HPDE6-E6E7 (cell line): ENCODE data around the gene AGXT2.
A peak's percentile ranks its signal among the peaks of the same experiment; 100 is the strongest.
"Not testable (repeated sequence)": the region's sequence is repeated elsewhere in the genome, so short reads cannot be mapped to it uniquely, and the experiment has no call there.

ENCODE experiments used
- DNase-seq: peaks from one replicate; pipeline ENCODE4 v3.0.0; 2011; ENCODE audit warnings: missing footprints; ENCODE audit errors: extremely low spot score

Gene AGXT2

DNA sequence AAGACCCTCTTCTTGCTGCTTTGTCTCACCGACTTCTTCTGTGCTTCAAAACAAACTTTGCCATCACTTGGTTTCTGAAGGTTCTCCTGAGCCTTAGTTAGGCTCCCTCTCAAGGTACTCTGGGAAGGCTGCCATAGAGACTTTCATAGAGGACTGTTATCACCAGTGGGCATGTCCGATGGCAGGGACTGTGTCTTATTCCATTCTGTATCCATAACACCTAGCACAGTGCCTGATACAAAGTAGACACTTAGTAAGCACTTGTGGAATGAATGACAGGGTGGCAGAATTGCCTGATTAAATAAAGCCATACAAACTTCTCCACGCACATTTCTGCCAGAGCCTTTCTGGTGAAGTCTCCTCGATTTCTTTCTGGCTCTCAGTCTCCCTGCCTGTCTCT lies 32.7 kb downstream of the AGXT2 start:
- DNase-seq, result no peak

DNA sequence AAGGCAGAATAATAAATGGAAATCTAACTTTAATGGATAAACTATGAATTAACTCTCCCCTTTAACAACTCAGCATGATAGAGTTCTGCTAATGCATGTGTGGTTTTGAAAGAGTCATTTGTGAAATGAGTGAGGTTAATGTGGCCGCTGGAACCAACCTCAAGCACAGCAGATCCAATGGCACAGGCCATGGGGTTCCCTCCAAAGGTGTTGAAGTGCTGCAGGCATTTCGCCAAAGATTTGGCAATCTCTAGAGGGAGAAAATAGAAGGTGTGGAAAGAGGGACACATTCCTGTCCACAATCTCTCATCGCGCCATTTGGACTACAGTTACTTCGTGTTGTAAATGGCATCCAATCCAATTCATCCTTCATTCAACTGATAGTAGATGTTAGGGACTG lies 35.0 kb downstream of the AGXT2 start:
- no peak for DNase-seq

DNA sequence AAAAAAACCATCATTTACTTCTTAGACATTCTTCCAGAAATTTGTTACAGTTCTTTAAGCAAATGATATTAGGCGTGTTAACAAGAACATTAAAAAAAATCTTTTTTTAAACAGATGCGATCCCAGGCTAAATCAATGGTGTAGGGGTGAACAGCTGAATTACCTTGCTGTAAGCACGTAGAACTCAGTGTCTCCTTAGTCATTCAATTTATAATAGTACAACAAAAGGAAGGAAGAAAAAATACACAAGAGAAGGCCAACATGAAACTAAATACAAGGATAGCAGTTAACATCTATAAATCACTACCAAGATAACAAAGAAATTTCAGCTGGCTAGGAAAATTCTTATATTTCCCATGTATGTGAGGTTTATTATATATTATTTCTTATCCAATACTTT lies 35.4 kb downstream of the AGXT2 start:
- no peak for DNase-seq

DNA sequence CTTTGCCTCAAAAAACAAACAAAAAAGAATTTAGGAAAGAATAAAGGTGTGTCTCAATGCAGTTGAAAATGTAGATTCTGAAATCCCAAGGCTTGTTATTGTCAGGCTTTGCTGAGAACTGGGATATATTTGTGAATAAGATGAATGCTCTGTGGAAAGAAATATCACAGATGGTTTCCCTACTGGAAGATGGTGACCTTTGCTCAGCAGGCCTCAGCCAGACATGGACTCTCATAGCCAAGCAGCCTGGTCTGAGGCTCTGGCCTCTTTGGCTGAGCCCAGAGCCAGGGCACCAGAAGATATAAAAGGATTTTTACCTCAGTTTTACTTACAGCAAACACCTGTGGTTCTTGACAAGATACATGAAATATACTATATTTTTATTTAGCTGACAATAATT lies 37.1 kb downstream of the AGXT2 start:
- DNase-seq, result no peak

DNA sequence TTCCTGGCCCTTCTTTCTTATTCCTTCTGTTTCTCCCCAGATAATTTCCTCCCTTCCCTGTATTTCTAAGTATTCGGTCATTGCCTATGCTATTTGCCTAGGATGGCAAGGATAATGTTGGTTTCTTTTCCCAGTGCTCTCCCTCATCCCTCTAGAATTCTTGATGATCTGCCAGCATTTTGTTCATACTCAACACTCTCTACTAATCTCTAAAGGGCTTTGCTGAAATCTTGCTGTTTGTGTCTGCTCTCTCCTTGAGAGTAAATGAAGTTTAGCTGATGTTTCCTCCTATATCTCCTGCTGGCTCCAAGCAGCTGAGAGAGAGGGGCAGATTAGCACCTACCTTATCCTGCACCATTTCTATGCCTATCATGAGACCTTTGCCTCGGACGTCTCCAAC lies 38.1 kb downstream of the AGXT2 start:
- DNase-seq, result no peak

DNA sequence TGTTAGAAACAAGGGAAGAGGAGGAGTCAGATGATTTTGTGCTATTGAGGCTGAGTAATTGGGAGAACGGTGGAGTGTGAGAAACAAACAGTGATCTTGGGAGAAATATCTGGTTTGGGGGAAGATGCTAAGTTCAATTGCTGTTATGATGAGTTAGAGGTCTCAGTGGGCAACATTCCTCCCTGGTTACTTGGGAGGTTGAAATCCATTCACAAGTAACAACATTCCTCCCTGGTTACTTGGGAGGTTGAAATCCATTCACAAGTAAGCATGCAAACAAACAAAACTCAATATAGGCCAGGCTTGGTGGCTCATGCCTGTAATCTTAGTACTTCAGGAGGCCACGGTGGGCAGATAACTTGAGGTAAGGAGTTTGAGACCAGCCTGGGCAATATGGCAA lies 38.7 kb downstream of the AGXT2 start:
- no peak for DNase-seq

DNA sequence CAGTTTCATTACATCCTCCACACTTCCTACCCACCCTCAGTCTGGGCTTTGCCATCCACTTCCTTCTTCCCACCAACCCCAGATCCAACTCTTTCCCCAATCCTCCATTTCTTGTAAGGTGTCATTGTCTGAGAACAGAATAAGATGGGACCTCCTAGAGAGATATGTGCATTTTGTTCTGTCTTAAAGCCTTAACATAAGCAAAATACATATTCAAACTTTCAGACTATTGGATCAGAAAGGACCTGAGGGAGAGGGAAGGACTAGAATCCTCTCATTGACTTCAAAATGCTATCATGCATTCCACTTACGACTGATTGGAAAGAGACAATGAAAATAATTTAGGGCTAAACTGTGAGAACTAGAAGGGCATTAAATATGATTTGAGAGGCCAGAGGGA lies 43.0 kb downstream of the AGXT2 start:
- no peak for DNase-seq

DNA sequence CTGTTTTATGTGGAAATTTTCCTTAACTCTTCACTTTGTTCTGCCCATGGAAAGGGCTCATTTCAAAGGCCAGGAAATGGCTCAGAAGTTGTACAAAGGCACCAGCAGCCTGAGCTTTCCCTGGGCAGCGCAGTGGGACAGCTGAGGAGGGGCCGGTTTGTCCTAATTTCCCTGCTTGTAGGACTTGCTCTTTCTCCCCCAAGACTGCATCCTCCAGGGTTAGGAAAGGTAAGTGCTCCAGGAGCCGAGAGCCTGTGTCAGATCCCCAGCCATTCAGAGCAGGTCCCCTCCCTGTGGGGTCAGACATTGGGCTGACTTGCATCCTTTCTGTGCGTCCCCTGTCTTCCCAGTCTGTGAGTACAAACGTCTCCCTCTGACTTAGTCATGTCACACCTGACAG lies 43.5 kb downstream of the AGXT2 start:
- no peak for DNase-seq

DNA sequence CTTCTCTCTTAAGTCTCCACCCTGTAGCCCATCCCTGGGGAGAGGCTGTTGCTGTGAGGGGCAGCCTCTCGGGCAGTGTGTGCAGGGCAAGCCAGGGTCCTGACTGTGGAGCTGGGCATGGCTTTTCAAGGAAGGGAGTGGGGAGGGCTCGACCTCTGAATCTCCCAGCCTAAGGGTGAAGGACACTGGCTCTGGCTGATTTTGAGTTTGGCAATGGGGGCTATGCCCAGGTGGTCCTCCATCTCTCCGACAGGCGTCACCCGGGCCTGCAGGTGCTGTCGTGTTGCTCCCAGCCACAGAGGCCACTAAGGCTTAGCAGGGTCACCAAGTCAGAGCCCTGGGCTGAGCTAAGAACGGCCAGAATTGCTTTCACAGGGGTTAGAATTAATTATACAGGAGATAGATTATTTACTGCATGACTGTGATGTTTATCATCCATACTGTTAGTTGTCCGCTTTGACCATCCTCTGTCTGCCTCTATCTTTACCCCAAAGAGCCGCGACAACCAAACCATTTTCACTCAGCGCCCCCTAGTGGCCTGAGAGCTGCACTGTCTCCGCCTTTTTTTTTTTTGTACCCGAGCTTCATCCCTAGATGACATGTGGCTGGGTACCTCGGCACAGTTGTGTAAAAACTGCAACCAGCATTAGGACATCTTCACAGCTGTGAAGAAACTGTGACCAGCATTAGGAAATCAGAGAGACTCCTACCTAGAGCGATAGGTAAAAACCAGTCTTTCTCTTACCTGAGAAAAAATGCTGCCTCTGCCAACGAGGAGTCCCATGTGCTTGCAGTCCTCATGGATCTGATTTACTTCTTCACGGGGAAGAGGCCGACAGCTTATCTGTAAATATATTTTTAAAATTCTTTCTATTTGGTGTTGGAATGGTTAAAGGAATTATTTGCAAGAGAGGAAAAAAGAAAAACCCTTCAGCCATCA lies 44.5 kb downstream of the AGXT2 start:
- peak; percentile 47 for DNase-seq

DNA sequence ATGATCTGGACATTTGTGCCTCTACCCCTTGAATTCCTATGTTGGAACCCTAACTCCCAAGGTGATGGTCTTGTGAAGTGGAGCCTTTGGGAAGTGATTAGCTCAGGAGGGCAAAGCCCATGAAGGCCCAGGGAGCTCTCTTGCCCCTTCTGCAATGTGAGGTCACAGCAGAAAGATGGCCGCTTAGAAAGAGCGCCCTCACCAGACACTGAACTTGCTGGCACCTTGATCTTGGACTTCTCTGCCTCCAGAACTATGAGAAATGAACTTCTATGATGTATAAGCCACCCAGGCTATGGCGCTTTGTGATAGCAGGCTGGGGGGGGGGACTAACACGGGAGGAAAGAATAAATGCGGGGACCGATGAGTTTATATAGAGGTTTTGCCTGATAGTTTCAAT lies 45.3 kb downstream of the AGXT2 start:
- DNase-seq, result no peak

DNA sequence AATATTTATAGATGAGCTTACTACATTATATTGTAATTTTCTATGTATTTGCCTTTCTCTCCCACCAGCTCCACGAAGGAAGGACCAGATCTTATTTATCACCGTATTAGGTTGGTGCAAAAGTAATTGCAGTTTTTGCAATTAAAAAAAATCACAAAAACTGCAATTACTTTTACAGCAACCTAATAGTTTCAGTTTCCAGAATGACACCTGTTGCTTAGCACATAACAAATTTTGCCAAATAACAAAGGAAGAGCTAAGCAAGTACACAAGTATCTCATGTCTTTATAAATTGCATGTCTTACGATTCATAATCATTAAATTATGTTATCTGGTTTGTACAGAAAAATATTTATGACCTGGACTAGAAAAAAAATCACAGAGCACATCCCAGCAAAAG lies 45.9 kb downstream of the AGXT2 start:
- DNase-seq, result no peak

DNA sequence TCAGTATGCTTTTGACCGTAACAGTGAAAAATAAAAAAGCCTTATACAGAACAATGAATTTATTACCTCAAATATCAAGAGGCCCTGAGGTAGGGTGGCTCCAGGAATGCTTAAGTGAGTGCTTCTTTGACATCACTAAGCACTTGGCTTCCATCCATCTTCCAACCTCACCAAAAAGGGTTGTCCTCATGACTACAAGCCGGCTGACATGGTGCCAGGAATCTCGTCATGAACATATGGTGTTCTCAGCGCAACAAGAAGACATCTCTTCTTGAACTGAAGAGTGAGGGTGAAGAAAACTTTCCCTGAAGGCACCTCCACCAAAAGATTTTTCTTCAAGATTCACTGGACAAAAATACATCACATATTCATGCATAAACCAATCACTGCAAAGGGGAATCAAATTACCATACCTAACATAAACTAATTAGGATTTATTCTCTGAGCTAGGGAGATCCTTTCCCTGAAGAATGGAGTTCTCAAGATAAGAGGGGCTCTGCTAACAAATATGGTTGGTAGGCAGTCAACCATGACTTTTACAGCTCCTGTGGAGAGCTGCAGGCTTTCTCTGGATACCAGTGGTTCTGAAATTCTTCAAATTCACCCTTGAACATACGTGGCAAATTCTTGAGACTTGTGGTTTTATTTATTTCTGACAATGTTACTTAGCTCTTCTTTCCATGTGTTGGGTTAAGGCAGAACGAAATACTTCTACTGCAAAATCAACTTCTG lies 49.5 kb downstream of the AGXT2 start:
- no peak for DNase-seq

DNA sequence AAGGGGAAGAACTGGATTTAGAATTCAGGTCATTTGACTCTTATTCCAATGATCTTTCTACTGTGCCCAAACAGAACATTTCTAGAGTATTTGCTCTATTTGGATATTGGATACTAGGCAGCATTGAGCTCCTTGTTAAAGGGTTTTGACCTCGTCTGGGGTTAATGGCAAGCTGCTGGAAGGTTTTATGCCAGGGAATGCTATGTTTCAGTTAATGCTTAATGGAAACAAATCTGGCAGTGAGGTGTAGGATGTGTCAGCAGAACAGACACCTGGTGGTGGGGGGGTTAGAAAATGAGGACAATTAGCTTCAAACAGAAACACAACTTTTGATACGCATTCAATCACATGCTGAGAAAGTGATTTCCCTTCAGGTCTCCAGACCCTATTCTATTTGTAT lies 51.5 kb downstream of the AGXT2 start:
- no peak for DNase-seq

DNA sequence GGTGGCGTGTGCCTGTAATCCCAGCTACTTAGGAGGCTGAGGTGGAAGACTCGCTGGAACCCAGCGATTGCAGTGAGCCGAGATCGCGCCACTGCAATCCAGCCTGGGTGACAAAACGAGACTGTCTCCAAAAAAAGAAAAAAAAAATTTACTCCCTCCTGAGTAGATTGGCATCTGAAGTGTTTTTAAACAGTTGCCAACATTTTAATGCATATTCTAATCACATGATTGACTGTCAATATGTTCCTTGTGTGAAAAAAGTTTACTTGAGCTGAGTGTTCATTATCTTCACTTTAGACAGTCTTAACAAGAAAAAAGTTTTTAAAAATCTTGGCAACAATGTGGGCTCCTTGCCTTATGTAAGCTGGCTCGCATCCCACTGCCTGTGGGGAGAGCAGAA lies 53.8 kb downstream of the AGXT2 start:
- no peak for DNase-seq

DNA sequence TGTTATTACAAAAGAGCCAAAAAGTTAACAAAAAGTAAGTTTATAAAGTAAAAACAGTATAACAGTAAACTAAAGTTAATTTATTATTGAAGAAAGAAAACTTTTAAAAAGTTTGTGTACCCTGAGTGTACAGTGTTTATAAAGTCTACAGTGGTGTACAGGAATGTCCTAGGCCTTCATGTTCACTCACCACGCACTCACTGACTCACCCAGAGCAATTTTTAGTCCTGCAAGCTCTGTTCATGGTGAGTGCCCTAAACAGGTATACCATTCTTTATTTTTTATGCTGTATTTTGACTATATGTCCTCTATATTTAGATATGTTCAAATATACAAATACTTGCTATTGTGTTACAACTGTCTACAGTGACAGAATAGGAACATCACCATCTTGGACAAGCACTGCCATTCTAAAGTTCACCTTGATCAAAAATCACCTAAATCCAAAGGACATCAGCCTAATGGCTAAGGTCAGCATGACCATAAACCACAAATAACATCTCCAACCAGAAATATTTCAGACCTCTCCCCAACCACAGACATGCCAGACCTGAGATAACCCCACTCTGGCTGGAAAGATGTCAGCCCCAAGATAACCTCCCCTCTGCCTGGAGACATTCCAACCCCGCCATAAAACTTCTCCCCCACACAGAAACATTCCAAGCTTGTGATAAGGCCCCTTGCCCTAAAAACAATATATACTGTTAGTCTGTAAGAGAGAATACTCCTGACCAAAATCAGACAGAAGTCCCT lies 56.1 kb downstream of the AGXT2 start:
- no peak for DNase-seq

DNA sequence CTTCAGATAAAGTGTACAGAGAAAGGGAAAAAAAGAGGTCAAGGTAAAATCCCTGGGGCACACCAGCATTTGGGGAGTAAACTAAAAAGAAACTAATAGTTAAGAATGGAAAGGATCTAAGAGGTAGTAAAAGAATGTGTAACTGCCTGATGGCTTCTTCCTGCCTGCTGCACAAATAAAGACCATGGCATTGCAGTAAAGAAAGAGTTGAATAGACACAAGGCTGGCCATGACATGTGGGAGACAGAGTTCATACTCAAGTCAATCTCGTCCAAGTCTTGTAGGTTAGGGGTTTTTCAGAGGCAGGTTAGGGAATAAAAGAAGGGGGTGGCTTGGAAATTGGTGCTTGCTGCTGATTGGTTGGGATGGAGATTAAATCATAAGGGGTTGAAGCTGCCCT lies 60.8 kb downstream of the AGXT2 start:
- DNase-seq, result no peak

DNA sequence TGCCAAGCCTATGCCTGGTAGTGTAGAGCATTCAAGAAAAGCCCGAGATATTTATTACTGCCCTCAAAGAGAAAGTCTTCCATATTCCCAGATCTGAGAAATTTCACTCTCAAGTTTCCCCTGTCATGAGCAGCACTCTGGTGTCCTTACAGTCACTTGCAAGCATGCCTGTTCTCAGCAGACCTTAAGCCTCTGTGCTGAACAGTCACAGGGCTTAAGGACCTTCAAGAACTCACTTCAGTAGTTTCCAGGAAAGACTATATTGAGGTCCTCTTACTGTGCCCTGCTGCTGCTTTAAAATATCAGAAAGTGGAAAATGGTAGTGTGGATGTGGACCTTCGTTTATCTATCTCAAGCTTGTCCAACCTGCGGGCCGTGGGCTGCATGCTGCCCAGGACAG lies 64.9 kb downstream of the AGXT2 start:
- DNase-seq, result no peak

DNA sequence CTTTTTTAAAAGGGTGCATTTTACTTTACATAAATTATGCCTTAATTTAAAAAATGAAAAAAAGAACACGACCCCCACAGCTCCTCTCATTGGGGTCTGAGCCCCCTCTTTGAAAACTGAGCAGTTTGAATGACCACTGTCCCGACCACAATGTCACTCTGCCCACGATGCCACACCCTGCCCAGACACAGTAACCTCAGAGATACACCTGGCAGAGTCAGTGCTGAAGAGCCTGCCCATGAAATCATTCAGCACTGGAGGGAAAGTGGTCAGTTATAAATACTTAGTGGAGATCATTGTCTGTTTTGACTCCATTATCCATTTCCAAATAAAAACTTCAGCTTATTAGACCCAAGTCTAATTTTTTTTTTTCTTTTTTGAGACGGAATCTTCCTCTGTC lies 69.1 kb downstream of the AGXT2 start:
- DNase-seq, result no peak

DNA sequence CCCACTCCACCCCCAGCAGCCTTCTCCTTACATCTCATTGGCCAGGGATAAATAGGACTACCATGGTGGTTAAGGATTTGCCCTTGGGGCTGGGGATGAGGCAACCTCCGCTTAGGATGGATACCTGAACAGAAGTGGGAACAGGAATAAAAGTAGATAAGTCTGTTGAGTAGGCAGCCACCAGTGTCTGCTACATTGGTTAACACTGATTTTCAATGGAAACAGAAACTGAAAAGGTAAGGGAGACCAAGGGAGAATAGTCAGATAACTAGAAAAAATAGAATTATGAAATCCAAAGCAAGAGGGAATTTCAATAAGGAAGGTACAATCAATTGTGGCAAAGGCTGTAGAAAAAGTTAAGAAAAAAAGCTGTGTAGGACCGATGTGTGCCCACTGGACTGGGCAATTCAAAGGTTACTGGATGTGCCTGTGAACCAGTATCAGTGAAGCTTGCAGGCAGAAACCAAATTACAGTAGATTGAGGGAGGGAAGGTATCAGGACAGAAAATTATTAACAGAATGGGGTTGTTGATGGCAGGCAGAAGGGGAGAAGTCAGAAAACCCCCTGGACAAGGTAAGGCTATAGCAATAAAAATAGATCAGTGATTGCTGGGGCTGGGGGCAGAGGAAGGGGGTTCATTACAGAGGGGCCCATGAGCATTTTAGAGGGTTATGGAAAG lies 69.7 kb downstream of the AGXT2 start:
- no peak for DNase-seq

DNA sequence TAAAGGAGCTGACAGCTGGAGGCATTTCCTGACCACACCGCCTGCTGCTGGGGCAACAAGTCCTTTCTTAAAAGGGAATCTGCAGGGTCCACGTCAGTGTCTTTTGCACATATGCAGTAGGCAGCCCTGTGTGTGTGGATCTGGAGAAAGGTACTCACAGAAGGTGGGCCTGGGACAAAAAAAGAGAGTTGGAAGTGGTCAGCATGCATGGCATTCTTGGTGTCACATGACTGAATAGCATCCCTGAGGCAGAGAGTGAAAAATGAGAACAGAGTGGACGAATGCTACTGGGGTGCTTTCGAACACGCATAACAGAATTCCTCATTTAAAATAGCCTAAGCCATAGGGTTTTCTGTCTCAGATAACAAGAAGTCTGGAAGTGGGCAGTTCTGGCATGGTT lies 71.4 kb downstream of the AGXT2 start:
- DNase-seq, result no peak

DNA sequence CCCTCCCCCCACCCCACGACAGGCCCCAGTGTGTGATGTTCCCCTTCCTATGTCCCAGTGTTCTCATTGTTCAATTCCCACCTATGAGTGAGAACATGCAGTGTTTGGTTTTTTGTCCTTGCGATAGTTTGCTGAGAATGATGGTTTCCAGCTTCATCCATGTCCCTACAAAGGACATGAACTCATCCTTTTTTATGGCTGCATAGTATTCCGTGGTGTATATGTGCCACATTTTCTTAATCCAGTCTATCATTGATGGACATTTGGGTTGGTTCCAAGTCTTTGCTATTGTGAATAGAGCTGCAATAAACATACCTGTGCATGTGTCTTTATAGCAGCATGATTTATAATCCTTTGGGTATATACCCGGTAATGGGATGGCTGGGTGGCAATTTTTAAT lies 76.1 kb downstream of the AGXT2 start:
- not testable (repeated sequence) for DNase-seq

DNA sequence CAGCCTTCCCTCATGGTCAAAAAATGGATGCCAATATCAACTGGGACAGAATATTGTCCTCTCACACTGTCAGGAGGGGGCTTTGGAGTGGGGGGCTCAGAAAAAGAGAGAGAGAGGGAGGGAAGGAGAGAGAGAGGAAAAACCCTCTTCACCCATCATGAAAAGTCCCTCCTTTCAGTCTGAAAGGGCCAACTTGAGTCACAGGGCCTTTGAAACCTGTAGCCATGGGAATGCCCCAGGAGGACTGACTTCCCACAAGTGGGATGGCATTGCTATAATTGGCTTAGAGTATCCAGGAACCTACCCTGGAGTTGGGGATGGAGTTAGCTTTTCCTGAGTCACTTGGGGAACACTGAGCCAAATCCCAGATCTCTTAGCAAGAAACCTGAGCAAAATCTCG lies 77.2 kb downstream of the AGXT2 start:
- no peak for DNase-seq
